GM12878 (cell line): ENCODE data around the gene NUP210.

Experiments
- CREB1 ChIP-seq: IDR thresholded peaks from 2 replicates; pipeline ENCODE4 v1.6.1; 2012; ENCODE audit warnings: low read depth, mild to moderate bottlenecking, inconsistent platforms
- CTCF ChIP-seq, 3 experiments: IDR thresholded peaks in 2 of 3; conservative IDR thresholded peaks in 1 of 3; 2 replicates each; pipeline ENCODE4 v1.5.1; 2011; ENCODE audit warnings: low read depth in 3 of 3, low read length in 3 of 3, mild to moderate bottlenecking in 3 of 3, control low read depth in 2 of 3, moderate library complexity in 2 of 3, inconsistent platforms in 1 of 3, mixed read lengths in 1 of 3; ENCODE audit not compliant: control insufficient read depth in 2 of 3, insufficient read depth in 1 of 3; ENCODE audit errors: extremely low read depth in 1 of 3
- EZH2 ChIP-seq: IDR thresholded peaks from 2 replicates; pipeline ENCODE4 v1.6.1; 2012; ENCODE audit warnings: low read depth, mild to moderate bottlenecking, control low read depth, inconsistent platforms, low read length, borderline replicate concordance; ENCODE audit not compliant: control insufficient read depth
- JUND ChIP-seq: IDR thresholded peaks from 2 replicates; pipeline ENCODE4 v1.6.1; 2012; ENCODE audit warnings: low read depth, mild to moderate bottlenecking, low read length, improper control_type of control experiment, moderate library complexity
- NFIC ChIP-seq: IDR thresholded peaks from 2 replicates; pipeline ENCODE4 v1.6.1; 2012; ENCODE audit warnings: low read depth, mild to moderate bottlenecking, inconsistent platforms, low read length, moderate library complexity
- NFXL1 ChIP-seq: fragments of 450-650 bp; IDR thresholded peaks from 2 replicates; pipeline ENCODE4 v1.6.1; 2017; ENCODE audit warnings: antibody characterized with exemption, mild to moderate bottlenecking, borderline replicate concordance
- POLR2A ChIP-seq: IDR thresholded peaks from 2 replicates; pipeline ENCODE4 v1.6.1; 2011; ENCODE audit warnings: low read depth, mild to moderate bottlenecking, low read length
- RUNX3 ChIP-seq: IDR thresholded peaks from 2 replicates; pipeline ENCODE4 v1.6.1; 2012; ENCODE audit warnings: low read length, inconsistent platforms
- SMAD1 ChIP-seq: fragments of 450-650 bp; IDR thresholded peaks from 2 replicates; pipeline ENCODE4 v1.6.1; 2018; ENCODE audit warnings: mild to moderate bottlenecking, low read depth; ENCODE audit not compliant: partially characterized antibody
- SRF ChIP-seq, 2 experiments: IDR thresholded peaks; 2 replicates each; pipeline ENCODE4 v1.6.1; 2011; ENCODE audit warnings: low read depth in 2 of 2, low read length in 2 of 2, mild to moderate bottlenecking in 1 of 2, moderate library complexity in 1 of 2
- TAF1 ChIP-seq: IDR thresholded peaks from 2 replicates; pipeline ENCODE4 v1.6.1; 2011; ENCODE audit warnings: mild to moderate bottlenecking, low read depth, low read length, borderline replicate concordance
- YY1 ChIP-seq: IDR thresholded peaks from 2 replicates; pipeline ENCODE4 v1.6.1; 2011; ENCODE audit warnings: low read depth, mild to moderate bottlenecking, low read length

- TF ChIP-seq CTCF (IDR thresholded peaks at IDR 0.05 in 2 of 3, conservative IDR thresholded peaks at IDR 0.05 in 1 of 3; ENCODE audit: control insufficient read depth in 2 of 3, extremely low read depth in 1 of 3, insufficient read depth in 1 of 3, low read depth in 3 of 3, low read length in 3 of 3) (no peak), SMAD1 (no peak), POLR2A (no peak), JUND (no peak), RUNX3 (no peak), CREB1 (no peak), TAF1 (no peak), YY1 (no peak), EZH2 (no peak), NFXL1 (no peak), NFIC (no peak), SRF (IDR thresholded peaks at IDR 0.05; ENCODE audit: low read depth in 2 of 2, low read length in 2 of 2) (no peak)
Measured at GRCh38 chr3:13300546-13301285, 119.4 kb downstream of the NUP210 start.
